ENCODE data around the gene FBXO28. TPM values are rescaled to one million over a fixed set of nuclear protein-coding genes. Genes with fewer than 3 reads are reported as not detected.
"Not testable (repeated sequence)": the region's sequence is repeated elsewhere in the genome, so short reads cannot be mapped to it uniquely, and the experiment has no call there.

Gene FBXO28
- polyA plus RNA-seq, 1 donor from 2014 or later, result 20.3 TPM

GRCh38 chr1:224203243-224204016 is 89.5 kb downstream of the FBXO28 start:
- no peaks in the 10 kb centered on the region for H3K36me3 ChIP-seq (ENCODE audit: insufficient read depth, low read length)
- H3K4me3 ChIP-seq (ENCODE audit: low read length), result no peak overlapping the region
- no peaks in the 10 kb centered on the region for H3K79me2 ChIP-seq (replicated peaks; ENCODE audit: insufficient read depth, low read length)
- H3F3A ChIP-seq (ENCODE audit: insufficient read depth, low read length, poor library complexity, severe bottlenecking), result no peaks in the 10 kb centered on the region
- H3K27ac ChIP-seq (ENCODE audit: low read length), result peak overlapping the region; percentile 20
- no peak overlapping the region for H3K9ac ChIP-seq (ENCODE audit: low read length)
- TF ChIP-seq RAD21 (conservative IDR thresholded peaks at IDR 0.05), result no peak
- TF ChIP-seq POLR2AphosphoS5 (IDR thresholded peaks at IDR 0.05), result no peak
- no peak for TF ChIP-seq EZH2 (IDR thresholded peaks at IDR 0.05; ENCODE audit: borderline replicate concordance, insufficient read depth, low read length, poor library complexity, severe bottlenecking)
- no peak for TF ChIP-seq SMC3 (conservative IDR thresholded peaks at IDR 0.05; ENCODE audit: poor library complexity)
- no peak for TF ChIP-seq TAF1 (IDR thresholded peaks at IDR 0.05; ENCODE audit: low read depth)
- TF ChIP-seq MXI1 (conservative IDR thresholded peaks at IDR 0.05; ENCODE audit: poor library complexity, severe bottlenecking), result no peak
- no peak for TF ChIP-seq REST (IDR thresholded peaks at IDR 0.05; ENCODE audit: borderline replicate concordance)
- TF ChIP-seq, protein P1, sequence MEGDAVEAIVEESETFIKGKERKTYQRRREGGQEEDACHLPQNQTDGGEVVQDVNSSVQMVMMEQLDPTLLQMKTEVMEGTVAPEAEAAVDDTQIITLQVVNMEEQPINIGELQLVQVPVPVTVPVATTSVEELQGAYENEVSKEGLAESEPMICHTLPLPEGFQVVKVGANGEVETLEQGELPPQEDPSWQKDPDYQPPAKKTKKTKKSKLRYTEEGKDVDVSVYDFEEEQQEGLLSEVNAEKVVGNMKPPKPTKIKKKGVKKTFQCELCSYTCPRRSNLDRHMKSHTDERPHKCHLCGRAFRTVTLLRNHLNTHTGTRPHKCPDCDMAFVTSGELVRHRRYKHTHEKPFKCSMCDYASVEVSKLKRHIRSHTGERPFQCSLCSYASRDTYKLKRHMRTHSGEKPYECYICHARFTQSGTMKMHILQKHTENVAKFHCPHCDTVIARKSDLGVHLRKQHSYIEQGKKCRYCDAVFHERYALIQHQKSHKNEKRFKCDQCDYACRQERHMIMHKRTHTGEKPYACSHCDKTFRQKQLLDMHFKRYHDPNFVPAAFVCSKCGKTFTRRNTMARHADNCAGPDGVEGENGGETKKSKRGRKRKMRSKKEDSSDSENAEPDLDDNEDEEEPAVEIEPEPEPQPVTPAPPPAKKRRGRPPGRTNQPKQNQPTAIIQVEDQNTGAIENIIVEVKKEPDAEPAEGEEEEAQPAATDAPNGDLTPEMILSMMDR (IDR thresholded peaks at IDR 0.05; ENCODE audit: poor library complexity, severe bottlenecking), result no peak
- no peaks in the 10 kb centered on the region for H3K27me3 ChIP-seq (ENCODE audit: insufficient read depth, low read depth, low read length)
- no peaks in the 10 kb centered on the region for H3K9me3 ChIP-seq (ENCODE audit: low read length)
- no peaks in the 10 kb centered on the region for H4K20me1 ChIP-seq (ENCODE audit: insufficient read depth)
- H2AFZ ChIP-seq (ENCODE audit: low read depth, low read length), result no peak overlapping the region
- no peaks in the 10 kb centered on the region for H3K9me2 ChIP-seq (ENCODE audit: insufficient read depth, low read length)
- no peak overlapping the region for H3K4me2 ChIP-seq (ENCODE audit: low read length)

GRCh38 chr1:224205438-224205840 is 91.5 kb downstream of the FBXO28 start:
- no peaks in the 10 kb centered on the region for H3K9me3 ChIP-seq (ENCODE audit: low read length)
- TF ChIP-seq EP300 (conservative IDR thresholded peaks at IDR 0.05; ENCODE audit: poor library complexity, severe bottlenecking) (no peak), MXI1 (conservative IDR thresholded peaks at IDR 0.05; ENCODE audit: poor library complexity, severe bottlenecking) (no peak), EZH2 (IDR thresholded peaks at IDR 0.05; ENCODE audit: borderline replicate concordance, insufficient read depth, low read length, poor library complexity, severe bottlenecking) (no peak), RAD21 (conservative IDR thresholded peaks at IDR 0.05) (no peak), POLR2AphosphoS5 (IDR thresholded peaks at IDR 0.05) (no peak), SMC3 (conservative IDR thresholded peaks at IDR 0.05; ENCODE audit: poor library complexity) (no peak), REST (IDR thresholded peaks at IDR 0.05; ENCODE audit: borderline replicate concordance) (no peak)
- TF ChIP-seq, protein P1 (IDR thresholded peaks at IDR 0.05; ENCODE audit: poor library complexity, severe bottlenecking), result no peak
- H3K79me2 ChIP-seq (replicated peaks; ENCODE audit: insufficient read depth, low read length), result no peaks in the 10 kb centered on the region
- no peak overlapping the region for H2AFZ ChIP-seq (ENCODE audit: low read depth, low read length)
- H3K4me3 ChIP-seq (ENCODE audit: low read length), result no peak overlapping the region
- H3K9me2 ChIP-seq (ENCODE audit: insufficient read depth, low read length), result no peaks in the 10 kb centered on the region
- H3K27ac ChIP-seq (ENCODE audit: low read length), result no peak overlapping the region
- no peaks in the 10 kb centered on the region for H3K27me3 ChIP-seq (ENCODE audit: insufficient read depth, low read depth, low read length)
- no peaks in the 10 kb centered on the region for H3F3A ChIP-seq (ENCODE audit: insufficient read depth, low read length, poor library complexity, severe bottlenecking)
- no peak overlapping the region for H3K9ac ChIP-seq (ENCODE audit: low read length)
- H4K20me1 ChIP-seq (ENCODE audit: insufficient read depth), result no peaks in the 10 kb centered on the region
- H3K36me3 ChIP-seq (ENCODE audit: insufficient read depth, low read length), result no peaks in the 10 kb centered on the region
- no peak overlapping the region for H3K4me2 ChIP-seq (ENCODE audit: low read length)

- not testable (repeated sequence) for H3K9ac ChIP-seq (ENCODE audit: low read length); H2AFZ ChIP-seq (ENCODE audit: low read depth, low read length)
Observed at GRCh38 chr1:224205931-224206538, 92.1 kb downstream of the FBXO28 start.

More at GRCh38 chr1:224205931-224206538, 92.1 kb downstream of the FBXO28 start:
- H3K4me3 ChIP-seq (ENCODE audit: low read length); H3K9me3 ChIP-seq (ENCODE audit: low read length); H3F3A ChIP-seq (ENCODE audit: insufficient read depth, low read length, poor library complexity, severe bottlenecking); H4K20me1 ChIP-seq (ENCODE audit: insufficient read depth); H3K9me2 ChIP-seq (ENCODE audit: insufficient read depth, low read length); H3K4me2 ChIP-seq (ENCODE audit: low read length); H3K27ac ChIP-seq (ENCODE audit: low read length); H3K27me3 ChIP-seq (ENCODE audit: insufficient read depth, low read depth, low read length); H3K79me2 ChIP-seq (replicated peaks; ENCODE audit: insufficient read depth, low read length); H3K36me3 ChIP-seq (ENCODE audit: insufficient read depth, low read length): not testable (repeated sequence)
